ENCODE data around the gene DTNB.
"Not testable (repeated sequence)": the region's sequence is repeated elsewhere in the genome, so short reads cannot be mapped to it uniquely, and the experiment has no call there.

DTNB gene

GRCh38 chr2:25419678-25420242 lies 253.6 kb downstream of the DTNB start:
- no peak overlapping the region for H3K4me3 ChIP-seq (ENCODE audit: control insufficient read depth, low read depth, low read length)
- TF ChIP-seq, protein P1, sequence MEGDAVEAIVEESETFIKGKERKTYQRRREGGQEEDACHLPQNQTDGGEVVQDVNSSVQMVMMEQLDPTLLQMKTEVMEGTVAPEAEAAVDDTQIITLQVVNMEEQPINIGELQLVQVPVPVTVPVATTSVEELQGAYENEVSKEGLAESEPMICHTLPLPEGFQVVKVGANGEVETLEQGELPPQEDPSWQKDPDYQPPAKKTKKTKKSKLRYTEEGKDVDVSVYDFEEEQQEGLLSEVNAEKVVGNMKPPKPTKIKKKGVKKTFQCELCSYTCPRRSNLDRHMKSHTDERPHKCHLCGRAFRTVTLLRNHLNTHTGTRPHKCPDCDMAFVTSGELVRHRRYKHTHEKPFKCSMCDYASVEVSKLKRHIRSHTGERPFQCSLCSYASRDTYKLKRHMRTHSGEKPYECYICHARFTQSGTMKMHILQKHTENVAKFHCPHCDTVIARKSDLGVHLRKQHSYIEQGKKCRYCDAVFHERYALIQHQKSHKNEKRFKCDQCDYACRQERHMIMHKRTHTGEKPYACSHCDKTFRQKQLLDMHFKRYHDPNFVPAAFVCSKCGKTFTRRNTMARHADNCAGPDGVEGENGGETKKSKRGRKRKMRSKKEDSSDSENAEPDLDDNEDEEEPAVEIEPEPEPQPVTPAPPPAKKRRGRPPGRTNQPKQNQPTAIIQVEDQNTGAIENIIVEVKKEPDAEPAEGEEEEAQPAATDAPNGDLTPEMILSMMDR (IDR thresholded peaks at IDR 0.05; ENCODE audit: control insufficient read depth, insufficient read depth, low read depth, low read length, missing control alignments), result no peak
- DNase-seq (ENCODE audit: low read depth), result no peak

- no peak for DNase-seq (ENCODE audit: low read depth)
- no peak overlapping the region for H3K4me3 ChIP-seq (ENCODE audit: control insufficient read depth, low read depth, low read length)
- TF ChIP-seq, protein P1 (IDR thresholded peaks at IDR 0.05; ENCODE audit: control insufficient read depth, insufficient read depth, low read depth, low read length, missing control alignments), result no peak
These were observed 254.3 kb downstream of the DTNB start for GRCh38 chr2:25418944-25419677.

DNA sequence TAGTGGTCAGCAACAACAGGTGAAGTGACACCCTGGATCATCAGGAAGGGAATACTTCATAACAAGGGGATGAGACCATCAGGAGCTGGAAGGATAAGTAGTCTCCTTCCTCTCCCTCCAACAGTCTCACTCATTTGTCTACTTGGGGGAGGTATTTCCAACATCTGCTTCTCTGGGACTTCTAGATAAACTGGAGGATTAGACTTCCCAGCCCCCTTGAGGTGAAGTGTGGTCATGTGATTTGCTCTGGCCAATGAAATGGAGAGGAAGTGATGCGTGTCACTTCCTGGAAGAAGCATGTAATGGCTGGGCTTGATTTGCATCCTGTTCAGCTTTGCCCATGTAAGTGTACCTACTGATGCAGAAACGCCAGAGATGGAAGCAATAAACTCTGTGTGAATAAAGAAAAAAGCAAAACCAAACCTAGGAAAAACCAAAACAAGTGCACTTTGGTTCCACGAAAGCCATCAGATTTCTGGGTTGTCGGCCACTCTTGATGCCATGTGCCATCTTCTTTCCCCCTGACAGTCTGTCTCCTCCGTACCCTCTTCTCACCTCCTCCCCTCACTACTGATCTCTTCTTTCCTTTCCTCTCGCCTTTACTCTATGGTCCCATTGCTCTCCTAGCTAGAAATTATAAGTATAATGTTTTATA lies 255.5 kb downstream of the DTNB start:
- DNase-seq (ENCODE audit: low read depth), result no peak
- TF ChIP-seq, protein P1 (IDR thresholded peaks at IDR 0.05; ENCODE audit: control insufficient read depth, insufficient read depth, low read depth, low read length, missing control alignments), result no peak
- H3K4me3 ChIP-seq (ENCODE audit: control insufficient read depth, low read depth, low read length), result no peak overlapping the region

DNA sequence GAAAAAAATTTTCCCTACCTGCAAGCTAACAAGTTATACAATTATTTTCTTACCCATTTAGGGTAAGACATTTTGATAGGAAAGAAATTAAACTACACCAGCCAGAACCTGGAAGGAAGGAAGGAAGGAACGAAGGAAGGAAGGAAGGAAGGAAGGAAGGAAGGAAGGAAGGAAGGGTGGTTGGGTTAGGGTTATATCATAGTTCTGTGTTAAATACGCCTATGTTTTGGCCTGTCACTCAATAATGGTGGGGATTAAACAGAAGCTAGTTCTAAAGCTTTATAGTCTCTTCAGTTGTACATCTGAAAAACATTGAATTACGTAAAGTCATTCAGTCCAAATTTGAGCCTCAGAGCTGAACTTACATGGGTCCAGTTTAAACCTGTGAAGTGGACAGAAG lies 256.7 kb downstream of the DTNB start:
- DNase-seq (ENCODE audit: low read depth), result no peak
- H3K4me3 ChIP-seq (ENCODE audit: control insufficient read depth, low read depth, low read length), result no peak overlapping the region
- TF ChIP-seq, protein P1 (IDR thresholded peaks at IDR 0.05; ENCODE audit: control insufficient read depth, insufficient read depth, low read depth, low read length, missing control alignments), result no peak

DNA sequence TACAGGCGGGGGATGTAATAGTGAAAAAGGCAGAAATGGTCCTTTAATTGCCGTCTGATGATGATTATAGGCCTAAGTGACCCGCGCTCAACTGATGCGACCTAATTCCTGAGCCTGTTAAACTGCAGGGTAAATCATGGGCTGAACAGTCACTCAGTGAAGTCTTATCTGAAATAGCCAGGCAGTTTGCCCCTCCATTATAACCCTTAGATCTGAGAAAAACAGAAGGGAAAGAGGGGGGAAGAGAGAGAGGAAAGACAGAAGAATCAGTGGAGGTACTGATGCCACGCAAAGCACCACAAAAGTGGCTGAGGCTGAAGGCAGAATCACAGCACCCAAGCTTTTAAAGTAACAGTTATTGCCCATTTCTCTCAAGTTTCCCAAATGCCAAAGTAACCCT lies 258.6 kb downstream of the DTNB start:
- DNase-seq (ENCODE audit: low read depth), result no peak
- TF ChIP-seq, protein P1 (IDR thresholded peaks at IDR 0.05; ENCODE audit: control insufficient read depth, insufficient read depth, low read depth, low read length, missing control alignments), result no peak

GRCh38 chr2:25413409-25413808 lies 260.0 kb downstream of the DTNB start:
- not testable (repeated sequence) for DNase-seq (ENCODE audit: low read depth); H3K4me3 ChIP-seq (ENCODE audit: control insufficient read depth, low read depth, low read length)

More for the DNA sequence above, 258.6 kb downstream of the DTNB start:
- no peak overlapping the region for H3K4me3 ChIP-seq (ENCODE audit: control insufficient read depth, low read depth, low read length)

DNA sequence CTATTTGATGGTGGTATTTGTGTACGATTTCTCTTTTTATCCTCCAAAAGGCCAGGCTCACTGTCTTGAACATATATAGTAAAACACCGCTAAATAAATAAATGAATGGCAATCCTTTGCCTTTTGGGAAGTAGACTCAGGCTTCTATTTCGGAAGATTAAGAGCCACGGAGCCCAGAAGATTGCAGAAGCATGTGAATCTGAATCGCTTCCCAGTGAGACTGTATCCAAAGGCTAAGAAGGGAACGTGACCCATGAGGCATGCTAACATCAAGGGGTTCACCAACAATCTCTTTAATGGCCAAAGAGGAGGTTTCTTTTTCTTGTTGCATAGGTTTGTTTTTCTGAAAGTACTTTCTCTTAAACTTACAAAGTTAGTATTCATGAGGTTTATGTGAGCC lies 261.6 kb downstream of the DTNB start:
- TF ChIP-seq, protein P1 (IDR thresholded peaks at IDR 0.05; ENCODE audit: control insufficient read depth, insufficient read depth, low read depth, low read length, missing control alignments), result no peak
- DNase-seq (ENCODE audit: low read depth), result no peak
- H3K4me3 ChIP-seq (ENCODE audit: control insufficient read depth, low read depth, low read length), result no peak overlapping the region
